ENCODE measurements around the gene ADM. TPM values are rescaled to one million over a fixed set of nuclear protein-coding genes. Genes with fewer than 3 reads are reported as not detected.

Gene ADM
- total RNA-seq, 2 donors from 2014 or later = 33.0 to 42.4 TPM

- Histone ChIP-seq H3K4me3 (no peak overlapping the region), H3K27me3 (no peaks in the 10 kb centered on the region), H3K36me3 (no peaks in the 10 kb centered on the region), H3K9ac (ENCODE audit: low read depth in 2 of 2, low read length in 2 of 2) (no peak overlapping the region), H3K27ac (no peak overlapping the region), H3K4me1 (no peaks in the 10 kb centered on the region), H3K9me3 (no peaks in the 10 kb centered on the region)
- no peak for TF ChIP-seq CTCF (IDR thresholded peaks at IDR 0.05)
- intact Hi-C loops (cut with DNase I) = no loop called here
- DNase-seq = no peak
These were observed 51.3 kb downstream of the ADM start for GRCh38 chr11:10356161-10356560.

Other genes with a start within 250 kb of the ADM start
- 10 to 100 TPM; 30.5 to 47.0 TPM for gene SBF2, start 10.9 kb upstream of the ADM start, total RNA-seq
- gene AMPD3, start 150.2 kb downstream of the ADM start, total RNA-seq = 1 to 10 TPM; 7.9 to 9.7 TPM
- 10 to 100 TPM; 24.0 to 39.3 TPM for gene RNF141, start 236.1 kb downstream of the ADM start, total RNA-seq

Measured in colonic mucosa (tissue), 4 donors.